Epithelial cell of proximal tubule (primary cell): ENCODE data around the gene SERINC5. TPM values are rescaled to one million over a fixed set of nuclear protein-coding genes. Genes with fewer than 3 reads are reported as not detected.

Source experiments
- DNase-seq: peaks from one replicate; pipeline ENCODE4 v3.0.0-alpha.2; 2011; ENCODE audit warnings: low read depth
- H3K4me3 ChIP-seq: 2 replicates; pipeline ENCODE4 v1.5.1; 2011; ENCODE audit warnings: low read depth, mild to moderate bottlenecking, low read length
- CTCF ChIP-seq: conservative IDR thresholded peaks from 2 replicates; pipeline ENCODE4 v1.5.1; 2012; ENCODE audit warnings: low read depth, mild to moderate bottlenecking, low read length
- total RNA-seq: library from RNA; depleted of rRNA; stranded (reverse); fragments of >200 nt; gene quantifications from 2 replicates; pipeline ENCODE4 v1.2.3, GENCODE V29; 2015

SERINC5 gene
- total RNA-seq, 1 donor from 2014 or later: 7.1 TPM

GRCh38 chr5:80220245-80220897 is 35.5 kb downstream of the SERINC5 start:
- no peak for DNase-seq
- TF ChIP-seq CTCF: no peak
- no peak overlapping the region for H3K4me3 ChIP-seq

- no peak overlapping the region for H3K4me3 ChIP-seq
- DNase-seq: no peak
- no peak for TF ChIP-seq CTCF
Observed at GRCh38 chr5:80219391-80219790, 36.5 kb downstream of the SERINC5 start.

- no peak for DNase-seq
- no peak overlapping the region for H3K4me3 ChIP-seq
- TF ChIP-seq CTCF: no peak
Observed at GRCh38 chr5:80217667-80218066, 38.2 kb downstream of the SERINC5 start.

- DNase-seq: no peak
- no peak overlapping the region for H3K4me3 ChIP-seq
- TF ChIP-seq CTCF: no peak
Observed at GRCh38 chr5:80216753-80217596, 38.9 kb downstream of the SERINC5 start.

- no peak for TF ChIP-seq CTCF
- DNase-seq: no peak
- H3K4me3 ChIP-seq: no peak overlapping the region
Observed at GRCh38 chr5:80216096-80216495, 39.8 kb downstream of the SERINC5 start.

- DNase-seq: no peak
- no peak overlapping the region for H3K4me3 ChIP-seq
- TF ChIP-seq CTCF: no peak
Observed at GRCh38 chr5:80215523-80215922, 40.3 kb downstream of the SERINC5 start.

- H3K4me3 ChIP-seq: no peak overlapping the region
- DNase-seq: no peak
- TF ChIP-seq CTCF: no peak
Observed at GRCh38 chr5:80213466-80213865, 42.4 kb downstream of the SERINC5 start.
